Measurements from ENCODE around the gene NR3C2.

NR3C2 gene

GRCh38 chr4:148056879-148057278 is 385.3 kb downstream of the NR3C2 start:
- DNase-seq (ENCODE audit: low spot score), result peak; percentile 80

- DNase-seq (ENCODE audit: low spot score), result no peak
These were observed 386.4 kb downstream of the NR3C2 start for GRCh38 chr4:148055844-148056243.

GRCh38 chr4:148054275-148054674 is 387.9 kb downstream of the NR3C2 start:
- DNase-seq (ENCODE audit: low spot score), result peak; percentile 24

- DNase-seq (ENCODE audit: low spot score), result no peak
These were observed 388.8 kb downstream of the NR3C2 start for GRCh38 chr4:148053298-148054003.

- peak; percentile 74 for DNase-seq (ENCODE audit: low spot score)
These were observed 389.8 kb downstream of the NR3C2 start for GRCh38 chr4:148052448-148052847.

- no peak for DNase-seq (ENCODE audit: low spot score)
These were observed 390.8 kb downstream of the NR3C2 start for GRCh38 chr4:148051403-148051802.

GRCh38 chr4:148048598-148048997 is 393.6 kb downstream of the NR3C2 start:
- no peak for DNase-seq (ENCODE audit: low spot score)

GRCh38 chr4:148044912-148045352 is 397.3 kb downstream of the NR3C2 start:
- DNase-seq (ENCODE audit: low spot score), result no peak

GRCh38 chr4:148044089-148044911 is 397.9 kb downstream of the NR3C2 start:
- no peak for DNase-seq (ENCODE audit: low spot score)

GRCh38 chr4:148041606-148042329 is 400.4 kb downstream of the NR3C2 start:
- no peak for DNase-seq (ENCODE audit: low spot score)

- DNase-seq (ENCODE audit: low spot score), result no peak
These were observed 407.4 kb downstream of the NR3C2 start for GRCh38 chr4:148034813-148035212.

- no peak for DNase-seq (ENCODE audit: low spot score)
These were observed 411.9 kb downstream of the NR3C2 start for GRCh38 chr4:148030193-148030873.

- DNase-seq (ENCODE audit: low spot score), result no peak
These were observed 412.4 kb downstream of the NR3C2 start for GRCh38 chr4:148029781-148030180.
